ENCODE data around the gene ERBB4. TPM values are rescaled to one million over a fixed set of nuclear protein-coding genes. Genes with fewer than 3 reads are reported as not detected.

ERBB4 gene
- total RNA-seq, 1 experiment from 2014 or later: 0.04 TPM

DNA sequence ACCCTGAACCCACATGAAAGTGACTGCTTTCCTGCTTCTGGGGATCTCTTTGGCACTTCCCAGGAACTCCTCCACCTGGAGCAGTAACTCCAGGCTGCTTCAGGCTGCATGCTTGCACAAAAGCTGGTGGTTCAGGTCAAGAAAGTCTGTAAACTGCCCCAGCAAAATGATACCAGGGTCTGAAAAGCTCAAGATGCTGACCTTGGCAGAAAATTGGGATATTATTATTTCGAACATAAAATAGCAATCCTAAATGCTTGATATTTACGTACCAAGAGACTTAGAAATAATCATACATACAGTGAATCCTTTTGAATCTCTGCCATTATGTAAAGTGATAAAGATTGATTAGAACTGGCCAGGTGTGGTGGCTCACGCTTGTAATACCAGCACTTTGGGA, 674.3 kb downstream of the ERBB4 start:
- H2BK5ac ChIP-seq (ENCODE audit: insufficient read length, low read length): no peak overlapping the region
- no peaks in the 10 kb centered on the region for H3K4me1 Mint-ChIP-seq
- H3K56ac ChIP-seq (ENCODE audit: insufficient read length, low read depth, low read length): no peak overlapping the region
- H3K27me3 ChIP-seq (ENCODE audit: insufficient read depth, low read length): no peaks in the 10 kb centered on the region
- H3K27ac ChIP-seq (ENCODE audit: insufficient read length, low read depth, low read length): no peak overlapping the region
- no CpG with 5 or more reads among the region's 3 CpGs for whole genome bisulfite sequencing (ENCODE audit: extremely low coverage, insufficient read length, low lambda C conversion rate)
- H3K4me3 Mint-ChIP-seq: no peak overlapping the region
- no peak overlapping the region for H3K4ac ChIP-seq (ENCODE audit: low read depth, low read length)
- H3K23me2 ChIP-seq (ENCODE audit: insufficient read length, low read depth, low read length, poor library complexity, severe bottlenecking): no peaks in the 10 kb centered on the region
- no peak overlapping the region for H3K23ac ChIP-seq (ENCODE audit: insufficient read length, low read depth, low read length)
- no peaks in the 10 kb centered on the region for H3K27me3 Mint-ChIP-seq (ENCODE audit: low read depth)
- H2BK12ac ChIP-seq (ENCODE audit: insufficient read length, low read depth, low read length): no peak overlapping the region
- H2AK5ac ChIP-seq (ENCODE audit: insufficient read length, low read length): no peak overlapping the region
- no peaks in the 10 kb centered on the region for H4K20me1 ChIP-seq (ENCODE audit: control insufficient read depth, insufficient read depth, insufficient read length)
- no peak overlapping the region for H2BK15ac ChIP-seq (ENCODE audit: low read depth, low read length)
- H3K4me2 ChIP-seq (ENCODE audit: insufficient read depth, insufficient read length, low read length): no peak overlapping the region
- H2BK120ac ChIP-seq (ENCODE audit: low read depth, low read length, poor library complexity, severe bottlenecking): no peak overlapping the region
- TF ChIP-seq, protein P1, sequence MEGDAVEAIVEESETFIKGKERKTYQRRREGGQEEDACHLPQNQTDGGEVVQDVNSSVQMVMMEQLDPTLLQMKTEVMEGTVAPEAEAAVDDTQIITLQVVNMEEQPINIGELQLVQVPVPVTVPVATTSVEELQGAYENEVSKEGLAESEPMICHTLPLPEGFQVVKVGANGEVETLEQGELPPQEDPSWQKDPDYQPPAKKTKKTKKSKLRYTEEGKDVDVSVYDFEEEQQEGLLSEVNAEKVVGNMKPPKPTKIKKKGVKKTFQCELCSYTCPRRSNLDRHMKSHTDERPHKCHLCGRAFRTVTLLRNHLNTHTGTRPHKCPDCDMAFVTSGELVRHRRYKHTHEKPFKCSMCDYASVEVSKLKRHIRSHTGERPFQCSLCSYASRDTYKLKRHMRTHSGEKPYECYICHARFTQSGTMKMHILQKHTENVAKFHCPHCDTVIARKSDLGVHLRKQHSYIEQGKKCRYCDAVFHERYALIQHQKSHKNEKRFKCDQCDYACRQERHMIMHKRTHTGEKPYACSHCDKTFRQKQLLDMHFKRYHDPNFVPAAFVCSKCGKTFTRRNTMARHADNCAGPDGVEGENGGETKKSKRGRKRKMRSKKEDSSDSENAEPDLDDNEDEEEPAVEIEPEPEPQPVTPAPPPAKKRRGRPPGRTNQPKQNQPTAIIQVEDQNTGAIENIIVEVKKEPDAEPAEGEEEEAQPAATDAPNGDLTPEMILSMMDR (conservative IDR thresholded peaks at IDR 0.05): no peak
- H3K4me1 ChIP-seq (ENCODE audit: insufficient read depth, low read length): no peaks in the 10 kb centered on the region
- H2AFZ ChIP-seq (ENCODE audit: low read length): no peak overlapping the region
- H3K9me3 ChIP-seq (ENCODE audit: control insufficient read depth, low read depth, low read length): no peaks in the 10 kb centered on the region
- no peak overlapping the region for H4K5ac ChIP-seq (ENCODE audit: insufficient read length, low read depth, low read length)
- H3K14ac ChIP-seq (ENCODE audit: insufficient read depth, low read length): no peak overlapping the region
- no peak overlapping the region for H2BK20ac ChIP-seq (ENCODE audit: low read depth, low read length, poor library complexity, severe bottlenecking)
- H3K27ac Mint-ChIP-seq: no peak overlapping the region; a peak in 1 of 7 replicates
- no peak overlapping the region for H4K8ac ChIP-seq (replicated peaks; ENCODE audit: insufficient read length, low read depth, low read length)
- H3K18ac ChIP-seq (ENCODE audit: insufficient read length, low read depth, low read length): no peak overlapping the region
- peaks cover 6 to 10% of the 10 kb centered on the region in 2 experiments; a peak in 4 of 5 replicates for H3K9me3 Mint-ChIP-seq
- no peaks in the 10 kb centered on the region for H3K79me1 ChIP-seq (ENCODE audit: insufficient read depth, low read depth, low read length, poor library complexity, severe bottlenecking)
- no peaks in the 10 kb centered on the region for H3K79me2 ChIP-seq (ENCODE audit: insufficient read depth, low read length)
- no peak overlapping the region for H3T11ph ChIP-seq (ENCODE audit: low read length)
- peaks cover 2 to 9% (median 4%) of the 10 kb centered on the region in 3 experiments; a peak in 3 of 7 replicates for H3K36me3 Mint-ChIP-seq (ENCODE audit: insufficient read depth in 1 of 3, low read depth in 3 of 3)
- no peak overlapping the region for H4K91ac ChIP-seq (ENCODE audit: insufficient read length, low read depth, low read length)
- no peak overlapping the region for H3K9ac ChIP-seq (ENCODE audit: extremely low read depth, insufficient read length, low read length)
- no peak for DNase-seq

Measured in H9 (cell line).